Adrenal gland (tissue), 5 donors: ENCODE data around the gene TPD52L2.

Source experiments
- POLR2A ChIP-seq, 2 donors: fragments of 450-650 bp; IDR thresholded peaks; one replicate each; pipeline ENCODE4 v1.6.1; 2017; ENCODE audit warnings: antibody characterized with exemption in 2 of 2, mild to moderate bottlenecking in 2 of 2, moderate library complexity in 1 of 2
- TF ChIP-seq, protein P1 (sequence below), 6 experiments: fragments of 450-650 bp in 4 of 6; fragments of 200-600 bp in 2 of 6; sonication (generic) in 1 of 6; IDR thresholded peaks; 1 replicate in 5 of 6; 2 replicates in 1 of 6; pipeline versions ENCODE4 v1.5.1 to v1.8.0; 2016 to 2021; ENCODE audit warnings: antibody characterized with exemption in 6 of 6, mild to moderate bottlenecking in 2 of 6, moderate library complexity in 1 of 6
- donor health status: DM: no; HTN: no; CAD: no.

- TF ChIP-seq, protein P1, sequence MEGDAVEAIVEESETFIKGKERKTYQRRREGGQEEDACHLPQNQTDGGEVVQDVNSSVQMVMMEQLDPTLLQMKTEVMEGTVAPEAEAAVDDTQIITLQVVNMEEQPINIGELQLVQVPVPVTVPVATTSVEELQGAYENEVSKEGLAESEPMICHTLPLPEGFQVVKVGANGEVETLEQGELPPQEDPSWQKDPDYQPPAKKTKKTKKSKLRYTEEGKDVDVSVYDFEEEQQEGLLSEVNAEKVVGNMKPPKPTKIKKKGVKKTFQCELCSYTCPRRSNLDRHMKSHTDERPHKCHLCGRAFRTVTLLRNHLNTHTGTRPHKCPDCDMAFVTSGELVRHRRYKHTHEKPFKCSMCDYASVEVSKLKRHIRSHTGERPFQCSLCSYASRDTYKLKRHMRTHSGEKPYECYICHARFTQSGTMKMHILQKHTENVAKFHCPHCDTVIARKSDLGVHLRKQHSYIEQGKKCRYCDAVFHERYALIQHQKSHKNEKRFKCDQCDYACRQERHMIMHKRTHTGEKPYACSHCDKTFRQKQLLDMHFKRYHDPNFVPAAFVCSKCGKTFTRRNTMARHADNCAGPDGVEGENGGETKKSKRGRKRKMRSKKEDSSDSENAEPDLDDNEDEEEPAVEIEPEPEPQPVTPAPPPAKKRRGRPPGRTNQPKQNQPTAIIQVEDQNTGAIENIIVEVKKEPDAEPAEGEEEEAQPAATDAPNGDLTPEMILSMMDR (IDR thresholded peaks at IDR 0.05): no peak
- no peak for TF ChIP-seq POLR2A (IDR thresholded peaks at IDR 0.05)
These were observed 75.6 kb downstream of the TPD52L2 start for GRCh38 chr20:63940472-63941266.
